22Rv1 (cell line): ENCODE results near the gene C1orf94.

Experiments
- CTCF ChIP-seq: fragments of 450-650 bp; IDR thresholded peaks from 2 replicates; pipeline ENCODE4 v1.5.1; 2017; ENCODE audit warnings: mild to moderate bottlenecking
- ZFX ChIP-seq: fragments of 450-650 bp; IDR thresholded peaks from 2 replicates; pipeline ENCODE4 v1.6.1; 2017; ENCODE audit warnings: antibody characterized with exemption, borderline replicate concordance

- TF ChIP-seq CTCF (no peak), ZFX (no peak)
These were observed 23.5 kb upstream of the C1orf94 start for GRCh38 chr1:34153246-34153645.
